A673 (cell line): ENCODE data around the gene EHHADH. TPM values are rescaled to one million over a fixed set of nuclear protein-coding genes. Genes with fewer than 3 reads are reported as not detected.
A peak's percentile ranks its signal among the peaks of the same experiment; 100 is the strongest.

Experiments
- BruUV-seq: library from RNA; stranded (reverse); fragments of 400-500 nt; replicated peaks from 2 replicates; lab custom pipeline; 2021; lab: Mats Ljungman, UMichigan
- CTCF ChIA-PET: fragments of 300-600 bp; sonication (Branson Sonifier 250); formaldehyde crosslinking; loops from one replicate; lab custom pipeline; 2022; ENCODE audit warnings: antibody characterized with exemption; lab: Charles Lee
- POLR2A ChIA-PET: fragments of 300-600 bp; sonication (Branson Sonifier 250); formaldehyde crosslinking; loops from one replicate; lab custom pipeline; 2022; ENCODE audit warnings: antibody characterized with exemption; ENCODE audit not compliant: low non-redundant PET; lab: Charles Lee
- DNase-seq: peaks from one replicate; pipeline ENCODE4 v3.0.0-alpha.2; 2015; ENCODE audit warnings: low spot score
- H3K27ac ChIP-seq: fragments of 200-600 bp; sonication (generic); 2 replicates; pipeline ENCODE4 v1.5.1; 2016; ENCODE audit warnings: mixed run types, low read depth, mild to moderate bottlenecking, mixed read lengths, antibody characterized with exemption, low read length; ENCODE audit not compliant: poor library complexity, severe bottlenecking
- H3K27me3 ChIP-seq: fragments of 200-600 bp; sonication (generic); replicated peaks from 2 replicates; pipeline ENCODE4 v1.6.1; 2017; ENCODE audit warnings: mixed run types, low read depth, mild to moderate bottlenecking, mixed read lengths, antibody characterized with exemption, low read length; ENCODE audit not compliant: insufficient read depth, poor library complexity
- H3K36me3 ChIP-seq: fragments of 200-600 bp; sonication (generic); 2 replicates; pipeline ENCODE4 v1.6.1; 2016; ENCODE audit warnings: mixed run types, mild to moderate bottlenecking, mixed read lengths, antibody characterized with exemption, low read length; ENCODE audit not compliant: insufficient read depth, poor library complexity, severe bottlenecking
- H3K4me1 ChIP-seq: fragments of 200-600 bp; sonication (generic); 2 replicates; pipeline ENCODE4 v1.6.1; 2017; ENCODE audit warnings: mixed run types, mild to moderate bottlenecking, mixed read lengths, antibody characterized with exemption, low read length; ENCODE audit not compliant: insufficient read depth, poor library complexity, severe bottlenecking
- H3K4me3 ChIP-seq: fragments of 200-600 bp; sonication (generic); 2 replicates; pipeline ENCODE4 v1.5.1; 2016; ENCODE audit warnings: low read depth, mixed run types, mild to moderate bottlenecking, mixed read lengths, low read length; ENCODE audit not compliant: poor library complexity, severe bottlenecking
- H3K9me3 ChIP-seq: fragments of 200-600 bp; sonication (generic); 2 replicates; pipeline ENCODE4 v1.6.1; 2016; ENCODE audit warnings: mixed run types, low read depth, mild to moderate bottlenecking, mixed read lengths, antibody characterized with exemption, low read length; ENCODE audit not compliant: poor library complexity, severe bottlenecking
- EZH2 ChIP-seq: fragments of 200-600 bp; sonication (generic); IDR thresholded peaks from 2 replicates; pipeline ENCODE4 v1.6.1; 2017; ENCODE audit warnings: borderline replicate concordance, low read depth, mild to moderate bottlenecking, mixed read lengths, antibody characterized with exemption, low read length; ENCODE audit not compliant: poor library complexity, severe bottlenecking
- intact Hi-C: fragments of 100-400 bp; cut with micrococcal nuclease; formaldehyde crosslinking; loops from one replicate; pipeline ENCODE4 v1.10.0; 2022; ENCODE audit not compliant: unreplicated experiment
- total RNA-seq: library from RNA; stranded (reverse); gene quantifications from 2 replicates; pipeline ENCODE4 v1.2.3, GENCODE V29; 2021
- TF ChIP-seq, protein P1 (sequence below): fragments of 300-800, 200-600 bp; sonication (generic); conservative IDR thresholded peaks from 2 replicates; pipeline ENCODE4 v1.5.1; 2017; ENCODE audit warnings: low read depth, mild to moderate bottlenecking, antibody characterized with exemption, low read length, moderate library complexity, mixed read lengths

Gene EHHADH
- total RNA-seq, 1 experiment from 2014 or later, result 3.9 TPM

GRCh38 chr3:185155678-185156077, 98.2 kb downstream of the EHHADH start:
- no peak for DNase-seq
- Histone ChIP-seq H3K27me3 (peaks cover 42% of the 10 kb centered on the region), H3K27ac (no peak overlapping the region), H3K36me3 (no peaks in the 10 kb centered on the region), H3K9me3 (no peaks in the 10 kb centered on the region), H3K4me1 (peaks cover 3% of the 10 kb centered on the region), H3K4me3 (no peak overlapping the region)
- BruUV-seq, result no TSS peak
- intact Hi-C loops, result no loop called here
- no peak for TF ChIP-seq EZH2
- TF ChIP-seq, protein P1, sequence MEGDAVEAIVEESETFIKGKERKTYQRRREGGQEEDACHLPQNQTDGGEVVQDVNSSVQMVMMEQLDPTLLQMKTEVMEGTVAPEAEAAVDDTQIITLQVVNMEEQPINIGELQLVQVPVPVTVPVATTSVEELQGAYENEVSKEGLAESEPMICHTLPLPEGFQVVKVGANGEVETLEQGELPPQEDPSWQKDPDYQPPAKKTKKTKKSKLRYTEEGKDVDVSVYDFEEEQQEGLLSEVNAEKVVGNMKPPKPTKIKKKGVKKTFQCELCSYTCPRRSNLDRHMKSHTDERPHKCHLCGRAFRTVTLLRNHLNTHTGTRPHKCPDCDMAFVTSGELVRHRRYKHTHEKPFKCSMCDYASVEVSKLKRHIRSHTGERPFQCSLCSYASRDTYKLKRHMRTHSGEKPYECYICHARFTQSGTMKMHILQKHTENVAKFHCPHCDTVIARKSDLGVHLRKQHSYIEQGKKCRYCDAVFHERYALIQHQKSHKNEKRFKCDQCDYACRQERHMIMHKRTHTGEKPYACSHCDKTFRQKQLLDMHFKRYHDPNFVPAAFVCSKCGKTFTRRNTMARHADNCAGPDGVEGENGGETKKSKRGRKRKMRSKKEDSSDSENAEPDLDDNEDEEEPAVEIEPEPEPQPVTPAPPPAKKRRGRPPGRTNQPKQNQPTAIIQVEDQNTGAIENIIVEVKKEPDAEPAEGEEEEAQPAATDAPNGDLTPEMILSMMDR, result no peak
- CTCF ChIA-PET, result no interaction called here
- POLR2A ChIA-PET, result no interaction called here

GRCh38 chr3:185153861-185154629, 99.8 kb downstream of the EHHADH start:
- no peak for DNase-seq
- no peak overlapping the region for H3K27ac ChIP-seq
- no peaks in the 10 kb centered on the region for H3K36me3 ChIP-seq
- no peaks in the 10 kb centered on the region for H3K9me3 ChIP-seq
- H3K4me3 ChIP-seq, result no peak overlapping the region
- CTCF ChIA-PET, result no interaction called here
- peaks cover 3% of the 10 kb centered on the region for H3K4me1 ChIP-seq
- peaks cover 58% of the 10 kb centered on the region for H3K27me3 ChIP-seq
- intact Hi-C loops, result no loop called here
- no TSS peak for BruUV-seq
- no peak for TF ChIP-seq EZH2
- TF ChIP-seq, protein P1, result no peak
- POLR2A ChIA-PET, result no interaction called here

- peak overlapping the region; percentile 43 for H3K4me3 ChIP-seq
- no peaks in the 10 kb centered on the region for H3K36me3 ChIP-seq
- no peaks in the 10 kb centered on the region for H3K9me3 ChIP-seq
- no peak overlapping the region for H3K27ac ChIP-seq
- POLR2A ChIA-PET, result no interaction called here
- peaks cover 3% of the 10 kb centered on the region for H3K4me1 ChIP-seq
- no peak for TF ChIP-seq EZH2
- no TSS peak for BruUV-seq
- peaks cover 65% of the 10 kb centered on the region for H3K27me3 ChIP-seq
- peak; percentile 22 for DNase-seq
- intact Hi-C loops, result no loop called here
- CTCF ChIA-PET, result interaction anchor here (0.5 kb wide), 1 partner anchor 159 kb away, joined by 3 read pairs; no protein-coding TSS in a partner anchor
Measured at GRCh38 chr3:185153171-185153771, 100.6 kb downstream of the EHHADH start.
